ENCODE data around the gene UROC1. TPM values are rescaled to one million over a fixed set of nuclear protein-coding genes. Genes with fewer than 3 reads are reported as not detected.

UROC1 gene

GRCh38 chr3:126432361-126433104, 85.0 kb downstream of the UROC1 start:
- no peak overlapping the region for H3K23ac ChIP-seq (ENCODE audit: low read length)
- no peak overlapping the region for H2BK5ac ChIP-seq (ENCODE audit: low read length)
- no peak overlapping the region for H3K4me3 ChIP-seq (ENCODE audit: low read length)
- no peak overlapping the region for H2AK5ac ChIP-seq (ENCODE audit: low read length)
- no peak overlapping the region for H3K4me2 ChIP-seq (ENCODE audit: low read length)
- no peak overlapping the region for H4K8ac ChIP-seq (ENCODE audit: low read depth, low read length)
- H2BK15ac ChIP-seq (replicated peaks; ENCODE audit: low read depth): no peak overlapping the region
- DNase-seq: no peak
- no peak overlapping the region for H3K27ac ChIP-seq (ENCODE audit: low read depth, low read length)
- no peaks in the 10 kb centered on the region for H3K79me1 ChIP-seq (ENCODE audit: low read length)
- no peak overlapping the region for H3K4ac ChIP-seq (ENCODE audit: low read depth, low read length)
- H4K5ac ChIP-seq (ENCODE audit: low read length): no peak overlapping the region
- no peak overlapping the region for H2BK120ac ChIP-seq (ENCODE audit: low read depth, low read length)
- no peak overlapping the region for H3K18ac ChIP-seq (ENCODE audit: low read length)
- no CpG with 5 or more reads among the region's 4 CpGs for WGBS (ENCODE audit: extremely low coverage, insufficient coverage, low lambda C conversion rate)
- no peak overlapping the region for H3K56ac ChIP-seq (ENCODE audit: low read length)
- H3K79me2 ChIP-seq (ENCODE audit: control insufficient read depth, insufficient read depth, low read length): no peaks in the 10 kb centered on the region
- no peaks in the 10 kb centered on the region for H3K36me3 ChIP-seq (ENCODE audit: control insufficient read depth, insufficient read depth, low read length)
- no peak overlapping the region for H3K9ac ChIP-seq (ENCODE audit: low read length)
- H3K27me3 ChIP-seq (ENCODE audit: insufficient read depth, low read length, poor library complexity): no peaks in the 10 kb centered on the region
- no peaks in the 10 kb centered on the region for H3K4me1 ChIP-seq (ENCODE audit: control insufficient read depth, low read depth, low read length)

Small RNAs within 50 kb of the gene (small RNA-seq; reads per million reads assigned to genes)
- not detected for gene RNA5SP138 (ENCODE audit: insufficient read depth)

Data from mesendoderm (in vitro differentiated cells).